Ishikawa (cell line): Measurements from ENCODE around the gene ACRBP.

Experiments used
- MAX ChIP-seq: IDR thresholded peaks from 2 replicates; pipeline ENCODE4 v1.6.1; 2012
- YY1 ChIP-seq: IDR thresholded peaks from 2 replicates; pipeline ENCODE4 v1.6.1; 2012; ENCODE audit warnings: low read depth

GRCh38 chr12:6604259-6605029, 42.8 kb downstream of the ACRBP start:
- TF ChIP-seq MAX (no peak), YY1 (no peak)
